ENCODE results near the gene GNLY.

DNA sequence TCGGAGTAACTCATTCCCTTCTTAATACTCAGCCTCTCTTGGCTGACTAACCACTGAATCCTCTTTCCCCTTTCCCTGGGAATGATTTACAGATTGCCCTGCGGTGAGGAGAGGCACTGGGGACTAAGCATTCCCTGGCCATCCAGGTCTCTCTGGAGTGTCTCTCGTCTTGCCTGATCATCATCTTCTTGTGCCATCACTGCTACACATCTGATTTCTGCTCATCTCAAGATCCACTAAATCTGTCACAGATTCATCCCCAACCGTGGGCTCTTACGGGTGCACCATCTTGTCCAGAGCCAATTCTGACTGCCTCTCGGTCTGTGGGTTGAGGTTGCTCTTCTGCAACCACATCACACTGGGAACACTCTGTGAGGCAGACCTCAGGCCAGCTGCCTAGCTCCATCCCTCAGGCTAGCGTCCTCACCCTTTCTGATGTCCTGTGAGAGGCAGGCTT is 38.2 kb upstream of the GNLY start:
- no peak for TF ChIP-seq CREB3 (tag; conservative IDR thresholded peaks at IDR 0.05; ENCODE audit: low read depth)
- TF ChIP-seq, protein P1, sequence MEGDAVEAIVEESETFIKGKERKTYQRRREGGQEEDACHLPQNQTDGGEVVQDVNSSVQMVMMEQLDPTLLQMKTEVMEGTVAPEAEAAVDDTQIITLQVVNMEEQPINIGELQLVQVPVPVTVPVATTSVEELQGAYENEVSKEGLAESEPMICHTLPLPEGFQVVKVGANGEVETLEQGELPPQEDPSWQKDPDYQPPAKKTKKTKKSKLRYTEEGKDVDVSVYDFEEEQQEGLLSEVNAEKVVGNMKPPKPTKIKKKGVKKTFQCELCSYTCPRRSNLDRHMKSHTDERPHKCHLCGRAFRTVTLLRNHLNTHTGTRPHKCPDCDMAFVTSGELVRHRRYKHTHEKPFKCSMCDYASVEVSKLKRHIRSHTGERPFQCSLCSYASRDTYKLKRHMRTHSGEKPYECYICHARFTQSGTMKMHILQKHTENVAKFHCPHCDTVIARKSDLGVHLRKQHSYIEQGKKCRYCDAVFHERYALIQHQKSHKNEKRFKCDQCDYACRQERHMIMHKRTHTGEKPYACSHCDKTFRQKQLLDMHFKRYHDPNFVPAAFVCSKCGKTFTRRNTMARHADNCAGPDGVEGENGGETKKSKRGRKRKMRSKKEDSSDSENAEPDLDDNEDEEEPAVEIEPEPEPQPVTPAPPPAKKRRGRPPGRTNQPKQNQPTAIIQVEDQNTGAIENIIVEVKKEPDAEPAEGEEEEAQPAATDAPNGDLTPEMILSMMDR (IDR thresholded peaks at IDR 0.05 in 2 of 3, conservative IDR thresholded peaks at IDR 0.05 in 1 of 3; ENCODE audit: insufficient read depth in 2 of 3, low read depth in 1 of 3, low read length in 3 of 3) = no peak
- no peak for TF ChIP-seq ZNF311 (CRISPR knock-in tag; IDR thresholded peaks at IDR 0.05)
- TF ChIP-seq JUNB (CRISPR knock-in tag; conservative IDR thresholded peaks at IDR 0.05) = no peak
- TF ChIP-seq PRDM10 (IDR thresholded peaks at IDR 0.05; ENCODE audit: partially characterized antibody) = no peak
- no peak for TF ChIP-seq ZSCAN29 (IDR thresholded peaks at IDR 0.05)
- TF ChIP-seq NFIC (IDR thresholded peaks at IDR 0.05) = no peak
- no peak for TF ChIP-seq HDAC2 (IDR thresholded peaks at IDR 0.05)
- no peak for TF ChIP-seq C11orf30 (IDR thresholded peaks at IDR 0.05; ENCODE audit: low read depth)
- no peak for TF ChIP-seq CUX1 (CRISPR knock-in tag; IDR thresholded peaks at IDR 0.05)
- TF ChIP-seq ESRRA (IDR thresholded peaks at IDR 0.05; ENCODE audit: borderline replicate concordance, low read depth) = no peak
